Hypothalamus (tissue), 51 donors: ENCODE results near the gene CHD9NB.

Experiments
- DNase-seq, 51 donors: peaks; one replicate each; lab custom pipeline; 2025; lab: John Stamatoyannopoulos, UW

CHD9NB gene

DNA sequence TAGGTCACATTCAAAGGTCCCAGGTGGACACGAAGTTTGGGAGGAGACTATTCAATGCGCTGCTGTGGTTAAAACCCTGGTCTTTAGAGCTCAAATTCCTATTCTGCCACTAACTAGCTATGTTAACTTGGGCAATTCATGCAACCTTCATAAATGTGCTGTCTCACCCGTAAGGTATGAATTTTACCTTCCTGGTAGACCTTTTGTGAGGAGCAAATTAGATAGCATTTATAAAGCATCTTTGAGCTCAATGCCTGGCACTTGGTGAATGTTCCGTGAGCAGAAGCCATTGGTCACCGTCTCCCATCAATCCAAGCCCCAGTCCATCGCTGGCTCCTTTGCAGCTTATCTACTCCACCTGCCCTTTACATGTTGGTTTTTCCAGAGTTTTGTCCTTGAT, 16.6 kb downstream of the CHD9NB start:
- no peak for DNase-seq

- no peak for DNase-seq
These were observed 17.3 kb downstream of the CHD9NB start for GRCh38 chr16:53035176-53035942.

DNA sequence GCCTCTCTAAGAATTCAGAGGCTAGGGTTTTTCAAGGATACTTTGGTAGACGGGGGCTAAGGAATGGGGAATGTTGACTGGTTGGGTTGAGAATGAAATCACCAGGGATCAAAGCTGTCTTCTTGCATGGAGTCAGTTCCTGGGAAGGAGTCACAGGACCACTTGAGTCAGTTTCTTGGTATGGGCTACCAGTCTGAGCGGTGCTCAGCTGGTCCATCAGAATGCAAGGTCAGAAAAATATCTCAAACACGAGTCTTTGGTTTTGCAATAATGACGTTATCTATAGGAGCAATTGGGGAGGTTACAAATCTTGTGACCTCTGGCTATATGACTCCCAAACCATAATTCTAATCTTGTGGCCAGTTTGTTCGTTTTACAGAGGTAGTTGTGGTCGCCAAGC, 18.4 kb downstream of the CHD9NB start:
- DNase-seq: no peak

DNA sequence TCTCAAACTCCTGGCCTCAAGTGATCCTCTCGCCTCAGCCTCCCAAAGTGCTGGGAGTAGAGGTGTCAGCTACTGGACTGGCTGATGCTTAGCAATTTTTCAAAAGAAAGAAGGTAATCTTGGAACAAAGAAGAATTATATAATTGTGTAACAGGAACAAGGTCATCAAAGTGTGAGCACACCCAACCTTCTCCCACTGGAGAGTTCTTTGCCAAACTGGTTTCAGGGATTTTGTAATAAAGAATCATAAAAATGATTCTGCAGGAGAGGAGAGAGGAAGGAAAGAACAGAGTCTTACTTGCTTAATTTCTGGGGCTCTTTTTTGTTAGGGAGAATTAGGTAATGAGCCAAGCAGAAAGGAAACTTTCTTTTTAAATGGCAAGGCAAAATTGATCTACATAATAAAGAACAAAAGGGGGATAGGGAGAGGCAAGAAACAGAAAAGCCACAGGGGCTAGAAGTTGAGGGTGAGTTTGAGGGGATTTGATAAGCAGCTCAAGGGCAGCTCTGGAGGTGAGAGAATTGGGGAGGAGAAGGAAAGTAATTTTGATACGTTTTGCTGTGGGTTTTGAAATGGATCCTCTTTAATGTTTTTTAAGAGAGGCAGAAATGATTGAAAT, 21.3 kb downstream of the CHD9NB start:
- DNase-seq: no peak

DNA sequence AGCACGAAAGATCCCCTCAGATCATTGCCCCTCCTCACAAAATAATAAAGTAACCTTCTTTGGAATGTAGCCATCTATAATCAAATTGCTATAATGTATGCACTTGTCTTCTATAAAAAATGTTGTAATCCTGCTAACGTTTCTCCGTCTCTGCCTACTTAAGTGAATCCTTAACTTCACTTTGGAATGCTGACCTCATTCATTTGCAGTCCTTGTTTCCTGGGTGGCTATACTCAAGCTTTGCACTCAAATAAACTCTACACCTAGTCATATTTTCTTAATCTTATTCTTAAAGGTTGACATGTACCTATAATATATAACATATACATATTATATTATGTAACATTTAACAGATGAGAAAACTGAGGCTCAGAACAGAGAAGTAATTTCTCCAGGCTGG, 22.7 kb downstream of the CHD9NB start:
- no peak for DNase-seq

DNA sequence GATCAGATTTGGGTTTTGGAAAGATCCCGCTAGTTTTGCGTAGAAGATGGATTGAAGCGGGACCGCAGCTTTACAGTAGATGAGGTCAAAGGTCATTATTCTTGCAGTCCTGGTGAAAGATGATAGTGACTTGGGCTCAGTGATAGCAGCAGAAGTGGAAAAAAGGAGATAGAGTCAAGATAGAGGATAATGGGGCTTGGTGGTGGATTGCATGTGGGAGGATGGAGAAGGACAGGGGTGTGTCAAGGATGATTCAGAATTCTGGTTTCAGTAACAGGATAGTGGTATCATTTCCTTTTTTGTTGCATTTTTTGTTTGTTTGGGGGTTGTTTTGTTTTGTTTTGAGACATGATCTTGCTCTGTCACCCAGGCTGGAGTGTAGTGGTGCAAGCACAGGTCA, 28.7 kb downstream of the CHD9NB start:
- no peak for DNase-seq

- DNase-seq: peak in 24 of 51 donors; percentile 1 to 30 (median 8)
These were observed 30.3 kb downstream of the CHD9NB start for GRCh38 chr16:53022374-53022773.

- no peak for DNase-seq
These were observed 33.8 kb downstream of the CHD9NB start for GRCh38 chr16:53018834-53019416.

- DNase-seq: no peak
These were observed 38.4 kb downstream of the CHD9NB start for GRCh38 chr16:53014287-53014686.

DNA sequence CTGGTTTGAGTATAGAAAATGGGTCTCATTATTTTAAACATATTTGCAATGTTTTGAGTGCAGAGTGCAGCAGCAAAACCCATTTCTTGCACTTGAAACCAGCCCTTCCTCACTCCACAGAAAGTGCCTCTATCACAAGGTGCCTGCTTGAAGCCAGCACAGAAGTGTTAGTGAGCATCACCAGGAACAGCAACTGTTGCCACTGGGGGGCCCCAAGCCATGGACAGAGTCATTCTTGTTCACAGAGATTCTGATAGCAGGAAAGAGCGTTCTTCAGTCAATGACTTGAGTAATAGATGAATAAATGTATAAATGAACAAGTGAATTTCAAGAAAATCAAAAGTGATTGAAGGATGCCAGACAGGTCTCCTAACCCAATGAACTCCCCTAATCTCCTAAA, 45.6 kb downstream of the CHD9NB start:
- DNase-seq: no peak

- no peak for DNase-seq
These were observed 54.8 kb downstream of the CHD9NB start for GRCh38 chr16:52997922-52998321.

- no peak for DNase-seq
These were observed 57.8 kb downstream of the CHD9NB start for GRCh38 chr16:52994942-52995341.

DNA sequence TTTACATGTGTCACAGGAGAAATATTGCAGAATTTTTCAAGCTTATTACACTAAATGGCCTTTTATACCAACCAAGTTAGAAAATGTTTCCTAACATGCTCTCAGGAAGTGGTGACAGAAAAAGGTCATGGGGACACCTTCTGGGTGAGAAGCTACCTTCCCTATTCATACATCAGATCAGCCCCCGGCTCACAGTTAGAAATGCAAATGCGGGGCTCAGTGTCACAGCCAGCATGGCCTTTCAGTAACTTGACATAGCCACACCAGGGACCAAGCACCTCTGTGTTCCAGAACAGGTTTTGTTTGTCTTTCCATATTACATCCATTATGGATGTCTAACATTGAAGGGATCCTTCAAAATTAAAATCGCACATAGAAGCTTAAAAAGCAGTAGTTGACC, 59.5 kb downstream of the CHD9NB start:
- no peak for DNase-seq

GRCh38 chr16:52991572-52991971, 61.1 kb downstream of the CHD9NB start:
- DNase-seq: no peak
